IPS-NIHi11 (cell line): Measurements from ENCODE around the gene ZBTB20.

ENCODE experiments used
- DNase-seq: peaks from one replicate; pipeline ENCODE4 v3.0.0; 2012; ENCODE audit warnings: mixed read lengths, low spot score

Gene ZBTB20

GRCh38 chr3:114624571-114625181, 522.4 kb downstream of the ZBTB20 start:
- DNase-seq = peak; percentile 31

- no peak for DNase-seq
Observed at GRCh38 chr3:114624047-114624445, 523.0 kb downstream of the ZBTB20 start.

DNA sequence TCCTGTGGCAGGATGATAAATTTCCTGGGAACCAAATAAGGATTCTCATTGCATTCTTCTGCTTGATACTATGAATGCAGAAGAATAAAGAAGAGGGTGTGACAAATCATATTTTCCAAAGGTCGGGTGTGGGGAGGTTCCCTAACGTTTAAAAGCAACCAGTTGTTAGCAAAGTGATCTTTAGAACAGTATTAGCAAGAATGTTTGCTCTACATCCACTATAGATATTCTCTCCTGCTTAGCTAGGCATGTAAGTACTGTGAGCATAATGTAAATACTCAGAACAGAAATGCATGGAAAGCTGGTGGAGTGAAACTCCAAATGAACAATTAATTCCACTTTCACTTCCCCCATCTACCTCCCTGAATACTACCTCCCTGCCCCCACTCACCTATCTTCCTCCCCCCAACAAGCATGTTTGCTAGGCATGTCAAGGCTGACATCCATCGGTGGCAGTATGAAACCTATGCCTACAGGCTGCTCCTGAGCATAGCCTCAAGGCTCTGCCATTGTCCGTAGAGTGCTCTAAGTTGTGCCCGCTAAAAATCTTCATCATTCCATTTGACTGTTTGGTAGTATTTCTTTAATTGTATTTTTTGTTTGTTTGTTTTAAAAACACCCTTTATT, 523.6 kb downstream of the ZBTB20 start:
- no peak for DNase-seq

- no peak for DNase-seq
Observed at GRCh38 chr3:114622001-114622400, 525.1 kb downstream of the ZBTB20 start.

DNA sequence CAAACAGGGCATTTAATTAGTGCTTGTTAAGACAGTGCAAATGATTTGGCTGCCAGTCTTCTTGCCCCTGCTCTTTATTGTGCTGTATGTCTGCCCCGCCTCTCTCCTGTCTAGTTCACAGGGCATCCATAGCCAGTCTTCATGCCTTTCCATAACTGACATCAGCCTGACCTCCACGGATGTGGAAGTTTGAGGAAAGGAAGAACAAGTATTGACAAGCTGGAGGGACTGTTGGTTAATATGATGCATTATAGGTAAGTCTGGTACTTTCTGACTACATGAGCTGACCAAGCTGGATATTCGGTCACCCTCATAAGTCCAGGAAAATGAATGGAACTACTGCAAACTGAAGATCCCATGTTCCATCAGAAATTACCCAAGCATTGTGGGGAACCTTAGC, 527.3 kb downstream of the ZBTB20 start:
- no peak for DNase-seq

GRCh38 chr3:114615523-114616085, 531.5 kb downstream of the ZBTB20 start:
- no peak for DNase-seq

- DNase-seq = no peak
Observed at GRCh38 chr3:114609973-114610630, 537.0 kb downstream of the ZBTB20 start.

DNA sequence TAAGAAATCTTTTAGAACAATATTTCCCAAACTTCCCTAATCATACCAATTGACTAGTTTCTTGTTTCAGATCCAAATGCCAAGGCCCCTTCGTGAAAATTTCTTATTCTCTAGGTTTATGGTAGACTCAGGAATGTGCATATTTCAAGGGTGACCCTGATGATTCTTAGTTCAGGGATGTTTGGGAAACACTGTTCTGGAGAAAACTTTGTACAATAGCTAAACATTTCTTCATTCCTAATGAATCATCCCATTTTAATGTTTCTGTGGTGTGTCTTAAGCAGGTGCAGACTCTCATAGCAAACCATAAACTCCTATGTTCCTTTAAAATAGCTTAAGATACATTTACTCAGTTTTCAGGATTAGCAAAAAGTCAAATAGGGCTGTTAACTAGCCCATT, 538.8 kb downstream of the ZBTB20 start:
- DNase-seq = no peak

DNA sequence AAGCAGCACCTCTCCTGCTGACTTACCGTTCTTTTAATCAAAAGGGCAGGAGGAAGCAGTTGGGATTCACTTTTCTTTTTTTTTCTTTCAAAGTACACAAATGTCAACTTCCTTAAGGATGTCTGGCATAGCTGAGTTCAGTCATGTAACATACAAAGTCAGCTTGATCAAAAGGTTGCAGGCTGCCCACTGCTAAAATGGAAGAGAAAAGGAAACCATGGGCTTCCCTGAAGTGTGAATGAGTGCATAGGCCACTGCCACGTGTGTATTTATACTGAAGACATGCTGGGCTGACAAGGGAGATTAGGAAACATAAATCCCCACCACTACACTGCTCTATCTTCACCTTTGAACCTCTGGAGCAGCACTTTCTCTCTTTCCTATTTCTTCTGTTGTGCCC, 540.8 kb downstream of the ZBTB20 start:
- DNase-seq = no peak

- no peak for DNase-seq
Observed at GRCh38 chr3:114600571-114600970, 546.5 kb downstream of the ZBTB20 start.

DNA sequence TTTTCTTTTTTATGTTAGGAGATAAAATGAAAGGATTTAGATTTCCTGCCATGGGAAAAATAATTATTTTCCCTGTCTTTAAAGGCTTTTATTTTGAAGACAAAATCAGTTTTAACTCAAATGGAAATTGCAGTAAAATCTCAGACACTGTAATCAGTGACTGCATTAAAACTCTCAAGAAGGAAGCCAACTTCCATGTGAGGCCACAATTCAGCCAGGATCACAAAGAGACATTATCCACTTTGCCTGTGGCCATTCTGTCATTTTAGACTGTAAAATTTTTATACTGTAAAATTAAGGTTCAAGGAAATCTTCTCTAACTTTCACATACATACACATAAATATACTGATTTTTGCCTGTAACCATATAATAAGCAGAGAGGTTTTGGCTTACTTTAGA, 549.2 kb downstream of the ZBTB20 start:
- DNase-seq = no peak

DNA sequence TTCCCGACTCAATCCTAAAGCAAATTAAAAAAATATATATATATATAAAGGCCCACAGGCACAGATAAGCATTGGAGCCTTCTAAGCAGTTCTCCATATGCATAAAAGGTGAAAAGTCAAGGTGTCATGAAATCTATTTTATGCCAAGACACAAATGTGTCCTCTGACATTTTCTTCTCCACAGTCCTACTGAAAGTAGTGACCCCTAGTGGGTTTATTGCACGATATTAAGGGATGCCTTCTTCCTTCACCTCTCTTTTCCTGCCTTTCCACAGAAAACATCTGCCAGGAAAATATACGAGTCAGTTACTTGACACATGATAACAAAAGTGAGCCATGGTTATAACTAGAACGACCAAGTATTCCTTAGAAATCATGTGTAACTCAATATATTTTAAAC, 550.1 kb downstream of the ZBTB20 start:
- DNase-seq = peak; percentile 14

GRCh38 chr3:114596147-114596546, 550.9 kb downstream of the ZBTB20 start:
- no peak for DNase-seq

DNA sequence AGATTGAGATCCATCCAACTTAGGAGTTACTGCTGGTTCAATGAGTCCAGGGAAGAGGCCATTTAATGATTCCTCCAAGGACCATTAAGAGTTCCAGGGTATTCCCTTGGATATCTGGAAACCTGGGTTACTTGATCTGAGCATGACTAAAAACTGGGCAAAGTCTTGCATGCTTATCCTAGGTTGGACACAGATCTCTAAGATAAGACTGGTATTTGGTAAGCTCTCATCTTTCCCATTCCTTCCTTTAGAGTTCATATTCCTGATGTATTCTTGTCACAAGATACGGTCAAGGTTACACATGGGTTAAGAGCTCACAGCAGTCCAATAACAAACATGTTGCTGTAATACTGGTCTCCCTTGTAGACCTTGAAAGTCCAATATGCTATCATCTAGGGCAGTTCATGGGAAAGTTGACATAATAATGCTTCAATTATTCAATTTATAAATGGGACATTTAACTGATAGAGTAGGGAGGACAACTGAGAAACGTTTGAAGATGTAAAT, 551.5 kb downstream of the ZBTB20 start:
- DNase-seq = no peak

- no peak for DNase-seq
Observed at GRCh38 chr3:114590309-114591047, 556.6 kb downstream of the ZBTB20 start.

DNA sequence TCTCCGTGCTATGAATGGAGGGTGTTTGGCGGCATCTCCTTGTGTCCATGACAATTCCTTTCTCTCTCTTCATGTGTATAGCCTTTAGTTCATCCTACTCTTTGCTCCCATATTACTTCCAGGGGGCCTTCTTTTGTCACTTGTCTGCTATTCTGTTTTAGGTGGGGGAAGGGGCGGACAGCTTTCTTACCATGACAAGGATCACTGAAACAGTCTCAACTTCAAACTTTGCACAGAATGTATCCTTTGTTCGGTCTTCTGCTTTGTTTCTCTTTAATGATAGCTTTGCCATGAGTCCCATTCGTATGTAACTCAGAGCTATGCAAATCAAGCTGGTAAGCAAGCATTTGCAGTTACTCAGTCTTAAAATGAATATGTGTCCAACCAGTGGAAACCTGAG, 559.1 kb downstream of the ZBTB20 start:
- DNase-seq = no peak

DNA sequence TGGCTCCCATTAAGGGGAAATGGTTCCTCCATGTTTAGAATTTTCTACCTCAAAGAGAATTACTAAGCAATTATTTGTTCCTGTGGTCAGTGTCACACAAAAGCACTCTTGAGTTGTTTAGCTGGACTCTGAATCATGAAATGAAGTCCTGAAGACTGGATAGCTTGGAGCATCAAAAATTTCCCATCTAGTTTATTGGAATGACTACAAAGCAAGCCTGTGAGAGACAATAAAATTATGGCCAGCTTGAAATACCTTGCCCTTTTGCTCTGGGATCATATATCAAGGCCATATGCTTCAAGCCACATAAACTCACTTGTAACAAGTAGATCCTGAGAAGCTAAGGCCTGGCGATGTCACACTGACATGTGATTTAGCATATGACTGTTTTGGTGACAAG, 561.0 kb downstream of the ZBTB20 start:
- DNase-seq = no peak

GRCh38 chr3:114585687-114586086, 561.4 kb downstream of the ZBTB20 start:
- no peak for DNase-seq

DNA sequence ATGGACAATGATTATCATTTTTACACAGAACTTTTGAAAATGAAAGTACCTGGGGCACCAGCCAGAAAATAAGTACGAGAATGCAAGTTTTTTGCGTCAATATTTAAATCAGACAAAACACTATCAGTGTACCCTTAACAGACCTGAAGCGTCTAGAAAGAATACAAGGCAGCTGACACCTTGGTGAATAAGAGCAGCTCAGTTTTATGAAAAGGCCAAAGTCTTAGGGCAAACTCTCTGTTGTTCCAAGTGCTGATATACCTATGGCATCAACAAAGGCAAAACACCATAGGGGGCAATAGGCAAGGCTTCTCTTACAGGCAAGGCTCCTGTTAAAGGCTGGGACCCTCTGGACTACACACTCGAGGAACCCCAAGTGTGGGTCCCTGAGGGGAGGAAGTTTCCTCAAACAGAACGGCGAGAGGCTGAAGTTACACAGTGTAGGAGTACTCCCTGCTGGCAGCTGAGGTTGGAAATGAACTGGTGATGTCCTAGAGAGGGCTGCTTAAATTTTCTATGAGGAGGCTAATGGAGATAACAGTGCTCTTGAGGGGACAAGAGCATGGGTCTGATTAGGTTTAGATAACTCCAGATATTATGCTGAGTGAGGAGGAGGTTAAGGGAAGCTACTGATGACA, 562.2 kb downstream of the ZBTB20 start:
- no peak for DNase-seq

- DNase-seq = no peak
Observed at GRCh38 chr3:114582929-114583328, 564.2 kb downstream of the ZBTB20 start.

- no peak for DNase-seq
Observed at GRCh38 chr3:114572364-114573062, 574.6 kb downstream of the ZBTB20 start.
